ENCODE data around the gene LIAS.
"Not testable (repeated sequence)": the region's sequence is repeated elsewhere in the genome, so short reads cannot be mapped to it uniquely, and the experiment has no call there.

Gene LIAS

DNA sequence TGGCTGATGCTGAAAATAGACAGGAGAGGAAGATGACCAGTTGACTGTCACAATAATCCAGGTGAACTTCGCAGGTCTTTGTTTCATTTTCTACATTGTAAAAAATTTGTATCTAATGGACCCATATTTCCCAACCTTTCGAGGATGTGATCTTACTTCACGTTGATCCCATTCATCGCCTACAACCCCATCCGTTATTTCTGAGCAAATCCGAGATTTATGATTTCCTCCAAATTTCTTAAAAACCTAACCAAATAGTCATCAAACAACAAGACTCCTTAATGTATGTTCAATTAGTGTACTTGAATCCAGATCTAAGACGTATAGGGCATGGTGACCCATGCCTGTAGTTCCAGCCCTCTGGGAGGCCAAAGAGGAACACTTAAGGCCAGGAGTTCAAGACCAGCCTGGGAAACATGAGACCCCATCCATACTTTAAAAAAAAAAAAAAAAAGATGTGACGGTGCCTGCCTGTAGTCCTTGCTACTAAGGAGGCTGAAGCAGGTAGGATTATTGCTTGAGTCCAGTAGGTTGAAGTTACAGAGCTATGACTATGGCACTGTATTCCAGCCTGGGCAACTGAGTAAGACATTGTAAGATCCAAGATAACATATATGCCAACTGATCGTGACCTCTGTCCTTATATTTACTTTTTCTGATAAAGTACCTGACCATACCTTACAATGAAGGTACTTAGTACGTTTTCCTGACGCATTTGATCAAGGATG, 5.8 kb upstream of the LIAS start:
- DNase-seq: no peak

- no peak for DNase-seq
Observed at GRCh38 chr4:39453738-39454137, 5.1 kb upstream of the LIAS start.

GRCh38 chr4:39455486-39455885, 3.4 kb upstream of the LIAS start:
- DNase-seq: no peak

DNA sequence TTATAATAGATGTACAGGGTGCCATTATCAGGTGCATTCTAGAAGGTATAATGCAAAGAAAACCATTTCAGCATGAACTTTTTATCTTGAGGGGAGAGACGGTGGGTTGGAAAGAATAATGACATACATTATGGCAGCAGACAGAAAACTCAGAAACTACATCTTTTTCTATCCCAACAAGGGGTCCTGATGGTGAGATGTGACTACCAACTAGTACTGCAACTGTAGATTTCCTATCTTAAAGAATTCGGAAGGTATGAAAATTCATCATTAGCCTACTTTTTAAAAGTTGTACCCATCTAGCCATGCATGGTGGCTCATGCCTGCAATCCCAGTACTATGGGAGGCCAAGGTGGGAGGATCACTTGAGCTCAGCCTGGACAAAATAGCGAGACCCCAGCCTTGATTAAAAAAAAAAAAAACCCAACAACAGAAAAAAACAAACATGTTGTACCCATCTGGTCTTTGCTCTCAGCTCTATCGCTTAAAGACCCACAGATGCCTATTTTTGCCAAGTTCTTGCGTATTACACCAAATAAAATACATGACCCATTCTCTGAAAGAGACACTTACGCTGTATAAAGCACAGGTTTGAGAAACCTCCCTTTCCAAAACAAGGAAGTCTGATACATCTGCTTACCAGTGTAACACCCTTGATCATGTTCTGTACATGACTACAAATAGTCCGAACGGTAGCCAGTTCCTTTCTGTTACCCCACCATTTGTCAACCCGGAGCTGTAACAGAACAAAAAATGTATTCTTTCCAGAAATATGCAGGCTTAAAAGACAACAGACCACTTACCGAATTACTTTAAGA, 1.7 kb upstream of the LIAS start:
- DNase-seq: no peak

- DNase-seq: not testable (repeated sequence)
Observed at GRCh38 chr4:39458161-39458504, 723 bp upstream of the LIAS start.

DNA sequence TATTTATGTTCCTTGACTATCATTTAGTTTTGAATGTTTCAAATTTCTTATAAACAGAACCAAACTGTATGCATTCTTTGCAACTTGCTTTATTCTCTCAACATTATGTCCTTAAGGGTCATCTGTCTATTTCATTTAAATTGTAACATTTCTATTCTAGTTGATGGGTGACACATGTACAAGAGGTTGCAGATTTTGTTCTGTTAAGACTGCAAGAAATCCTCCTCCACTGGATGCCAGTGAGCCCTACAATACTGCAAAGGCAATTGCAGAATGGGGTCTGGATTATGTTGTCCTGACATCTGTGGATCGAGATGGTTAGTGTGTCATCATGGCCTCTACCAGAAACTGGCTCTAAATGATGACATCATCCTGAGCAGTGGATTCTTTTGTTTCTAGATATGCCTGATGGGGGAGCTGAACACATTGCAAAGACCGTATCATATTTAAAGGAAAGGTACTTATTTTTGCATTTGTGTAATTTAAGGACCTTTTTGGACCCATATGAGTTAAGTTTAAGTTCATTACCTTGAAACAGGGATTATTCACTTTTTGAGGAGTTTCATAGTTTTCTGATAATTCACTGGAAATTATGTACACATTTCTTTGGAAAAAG, 6.1 kb downstream of the LIAS start:
- peak in 1 of 58 donors; percentile 12 for DNase-seq

GRCh38 chr4:39466747-39467146, 7.9 kb downstream of the LIAS start:
- no peak for DNase-seq

DNA sequence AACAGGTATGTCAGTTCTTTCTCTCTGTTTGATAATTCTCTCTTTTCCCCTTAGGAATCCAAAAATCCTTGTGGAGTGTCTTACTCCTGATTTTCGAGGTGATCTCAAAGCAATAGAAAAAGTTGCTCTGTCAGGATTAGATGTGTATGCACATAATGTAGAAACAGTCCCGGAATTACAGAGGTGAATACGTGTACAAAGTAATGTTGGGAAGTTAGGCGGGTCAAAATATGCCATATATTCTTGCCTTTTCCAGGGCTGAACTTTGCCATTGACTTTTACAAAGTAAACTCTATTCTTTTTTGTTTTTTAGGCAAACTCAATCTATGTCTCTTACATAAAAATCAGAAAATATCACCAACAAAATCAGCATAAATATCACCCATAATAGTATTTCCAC, 8.6 kb downstream of the LIAS start:
- no peak for DNase-seq

GRCh38 chr4:39469429-39470077, 10.7 kb downstream of the LIAS start:
- DNase-seq: peak in 14 of 58 donors; percentile 1 to 78 (median 11)

DNA sequence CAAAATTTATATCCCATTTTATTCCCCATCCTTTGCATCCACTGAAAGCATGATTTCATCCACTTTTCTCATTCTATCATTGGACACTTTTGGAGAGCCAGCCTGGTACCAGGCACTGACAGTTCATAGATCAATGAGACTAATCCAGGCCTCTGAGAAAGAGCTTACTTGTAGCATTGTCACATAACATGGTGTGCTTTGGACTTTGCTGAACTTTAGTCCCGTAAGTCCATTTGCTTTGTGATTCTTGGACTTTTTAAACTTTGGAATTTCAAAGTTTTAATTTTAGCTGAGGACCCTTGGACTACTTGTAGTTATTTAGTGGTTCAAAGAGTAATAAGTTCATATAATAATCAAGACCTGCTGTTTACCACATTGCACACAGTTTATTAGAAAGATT, 11.5 kb downstream of the LIAS start:
- no peak for DNase-seq

- no peak for DNase-seq
Observed at GRCh38 chr4:39472396-39472795, 13.5 kb downstream of the LIAS start.

DNA sequence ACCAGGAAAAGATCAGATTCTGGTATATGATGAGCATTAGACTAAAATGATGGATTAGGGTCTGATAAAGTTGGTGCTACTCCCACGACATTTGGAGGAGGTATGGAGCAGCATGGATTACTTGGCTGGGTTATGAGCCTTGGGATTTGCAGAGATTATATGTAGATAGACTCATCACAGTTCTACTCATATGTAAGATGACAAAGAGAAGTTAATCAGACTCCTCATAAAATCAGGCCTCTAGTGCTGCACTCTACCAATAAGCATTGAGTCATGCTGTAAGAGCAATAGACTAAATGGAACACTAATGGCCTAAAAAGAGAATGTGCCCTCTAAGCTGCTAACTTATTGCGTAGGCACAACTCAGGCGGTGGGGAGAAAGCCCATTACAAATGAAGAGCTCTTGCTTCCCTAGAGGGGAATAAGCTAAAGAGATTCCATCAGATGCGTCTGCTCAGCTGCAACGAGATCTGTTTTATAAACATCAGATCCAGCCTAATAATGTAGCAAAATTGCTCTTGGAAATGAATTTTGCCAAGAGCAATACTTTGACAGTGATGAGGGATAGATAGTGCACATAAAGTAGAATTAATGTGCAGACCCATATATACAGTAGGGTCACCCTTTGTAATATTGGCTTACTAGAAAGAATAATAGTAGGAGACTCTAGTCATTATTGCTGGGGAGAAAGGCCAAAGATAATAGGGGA, 17.5 kb downstream of the LIAS start:
- DNase-seq: no peak

- no peak for DNase-seq
Observed at GRCh38 chr4:39480251-39480650, 21.4 kb downstream of the LIAS start.

GRCh38 chr4:39480902-39481695, 22.2 kb downstream of the LIAS start:
- DNase-seq: peak in 1 of 58 donors; percentile 5

GRCh38 chr4:39484582-39485272, 25.9 kb downstream of the LIAS start:
- no peak for DNase-seq

- DNase-seq: no peak
Observed at GRCh38 chr4:39486221-39486804, 27.5 kb downstream of the LIAS start.

DNA sequence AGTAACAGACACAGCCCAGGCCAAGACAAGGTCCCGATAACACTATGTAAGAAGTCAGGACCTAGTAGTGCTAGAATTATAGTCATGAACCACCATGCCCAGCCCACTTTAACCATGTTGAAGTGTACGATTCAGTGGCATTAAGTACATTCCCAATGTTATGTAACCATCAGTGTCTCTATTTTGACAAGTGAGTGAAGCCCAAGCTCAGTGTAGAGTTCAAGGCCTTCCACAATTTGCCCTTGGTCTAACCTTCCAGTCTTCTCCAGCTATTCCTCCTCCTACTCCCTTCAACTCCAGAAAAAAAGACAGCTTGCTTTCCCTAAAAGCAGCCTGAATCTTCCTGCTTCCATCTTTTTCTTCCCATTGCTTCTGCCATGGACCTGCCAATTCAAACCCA, 31.5 kb downstream of the LIAS start:
- no peak for DNase-seq

GRCh38 chr4:39494354-39494753, 35.5 kb downstream of the LIAS start:
- no peak for DNase-seq

- DNase-seq: no peak
Observed at GRCh38 chr4:39495446-39496213, 36.8 kb downstream of the LIAS start.
